Stimulated activated naive B cell treated with anti-CD40 and anti-IgM and Interleukin-4, amounts not matched to agents 10 μg/mL and 1 μg/mL and 100 μg/mL, for 72 hours (primary cell): Measurements from ENCODE around the gene ABCC6.
"Not testable (repeated sequence)": the region's sequence is repeated elsewhere in the genome, so short reads cannot be mapped to it uniquely, and the experiment has no call there.

Source experiments
- ATAC-seq, 2 donors: fragments of 150-1000 bp; cut with Tn5 transposase; replicated peaks; 2 replicates each; pipeline ENCODE4 v1.10.0; 2021; ENCODE audit warnings: moderate library complexity in 1 of 2
- DNase-seq: peaks from one replicate; pipeline ENCODE4 v3.0.0; 2021
- H3K27ac Mint-ChIP-seq: one replicate; pipeline ENCODE4 v1.8.0; 2022; ENCODE audit warnings: mild to moderate bottlenecking, mixed read lengths
- H3K27me3 Mint-ChIP-seq, 2 donors: one replicate each; pipeline ENCODE4 v1.8.0; 2022; ENCODE audit warnings: mixed read lengths in 2 of 2
- H3K36me3 Mint-ChIP-seq, 2 donors: one replicate each; pipeline ENCODE4 v1.8.0; 2022; ENCODE audit warnings: mixed read lengths in 2 of 2, mild to moderate bottlenecking in 1 of 2
- H3K4me1 Mint-ChIP-seq, 2 donors: one replicate each; pipeline ENCODE4 v1.8.0; 2022; ENCODE audit warnings: mixed read lengths in 2 of 2, mild to moderate bottlenecking in 1 of 2
- H3K4me3 Mint-ChIP-seq, 2 donors: one replicate each; pipeline ENCODE4 v1.8.0; 2022; ENCODE audit warnings: mild to moderate bottlenecking in 2 of 2, mixed read lengths in 2 of 2, moderate library complexity in 1 of 2
- H3K9me3 Mint-ChIP-seq, 2 donors: one replicate each; pipeline ENCODE4 v1.8.0; 2022; ENCODE audit warnings: mixed read lengths in 2 of 2, mild to moderate bottlenecking in 1 of 2

The ABCC6 gene

DNA sequence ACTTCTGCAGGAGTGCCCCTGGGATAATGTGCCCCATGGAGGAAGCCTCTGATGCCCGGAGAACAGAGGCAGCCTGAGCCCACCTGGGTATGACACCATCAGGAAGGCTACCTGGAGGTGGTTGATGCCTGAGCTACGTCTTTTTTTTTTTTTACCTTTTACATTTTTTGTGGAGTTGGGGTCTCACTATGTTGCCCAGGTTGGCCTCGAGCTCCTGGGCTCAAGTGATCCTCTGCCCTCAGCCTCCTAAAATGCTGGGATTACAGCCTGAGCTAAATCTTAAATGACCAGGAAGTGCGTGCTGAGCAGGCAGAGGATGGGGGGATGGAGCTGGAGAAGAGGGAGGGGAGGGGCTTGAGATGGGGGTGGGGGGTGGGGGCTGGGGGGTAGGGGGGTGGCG lies 32.7 kb downstream of the ABCC6 start:
- no peak overlapping the region for H3K4me3 Mint-ChIP-seq
- H3K4me1 Mint-ChIP-seq: no peaks in the 10 kb centered on the region
- no peak overlapping the region for H3K27ac Mint-ChIP-seq
- no peaks in the 10 kb centered on the region for H3K36me3 Mint-ChIP-seq
- DNase-seq: no peak
- H3K27me3 Mint-ChIP-seq: peaks cover 8 to 20% of the 10 kb centered on the region in 2 donors
- no peaks in the 10 kb centered on the region for H3K9me3 Mint-ChIP-seq
- ATAC-seq: no peak

DNA sequence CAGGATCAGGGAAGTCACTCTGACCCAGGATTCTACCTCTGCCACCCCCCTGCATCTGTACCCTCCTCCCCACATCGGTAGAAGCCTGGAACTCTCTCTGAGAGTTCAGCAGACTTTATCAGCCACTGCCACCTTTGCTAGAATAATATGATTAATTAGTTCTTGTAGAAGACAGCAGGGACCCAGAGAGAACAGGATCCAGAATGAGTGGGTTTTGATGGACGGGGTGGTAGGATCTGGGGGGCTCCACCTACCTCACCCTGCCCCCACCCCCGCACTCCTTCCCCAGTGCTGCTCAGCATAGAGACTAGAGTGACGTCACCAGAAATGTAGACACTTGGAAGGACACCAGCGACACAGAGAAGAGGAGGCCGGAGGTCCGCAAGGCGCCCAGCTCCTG lies 33.5 kb downstream of the ABCC6 start:
- H3K4me1 Mint-ChIP-seq: no peaks in the 10 kb centered on the region
- ATAC-seq (no peak), DNase-seq (no peak)
- no peak overlapping the region for H3K27ac Mint-ChIP-seq
- H3K27me3 Mint-ChIP-seq: peaks cover 8 to 18% of the 10 kb centered on the region in 2 donors
- H3K36me3 Mint-ChIP-seq: no peaks in the 10 kb centered on the region
- H3K9me3 Mint-ChIP-seq: no peaks in the 10 kb centered on the region
- H3K4me3 Mint-ChIP-seq: no peak overlapping the region

DNA sequence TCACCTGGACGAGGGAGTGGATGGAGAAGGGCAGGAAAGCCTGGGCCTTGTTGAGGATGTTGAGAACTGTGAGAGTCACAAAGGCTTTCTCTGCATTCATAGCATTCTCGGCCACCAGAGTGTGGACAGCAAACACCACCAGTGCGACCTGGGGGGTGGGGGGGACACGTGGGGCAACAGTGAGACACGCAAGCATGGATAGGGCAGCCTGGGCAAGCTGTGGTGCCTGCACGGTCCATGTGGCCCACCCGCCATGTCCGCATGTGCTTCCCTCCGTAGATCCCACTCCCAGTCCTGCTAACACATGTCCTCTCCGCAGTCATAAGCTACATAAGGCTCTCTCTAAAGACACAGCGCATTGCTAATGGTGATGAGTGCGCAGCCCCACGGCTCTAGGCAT lies 34.5 kb downstream of the ABCC6 start:
- H3K4me3 Mint-ChIP-seq: no peak overlapping the region
- H3K9me3 Mint-ChIP-seq: no peaks in the 10 kb centered on the region
- no peak overlapping the region for H3K27ac Mint-ChIP-seq
- DNase-seq (no peak), ATAC-seq (no peak)
- H3K4me1 Mint-ChIP-seq: no peaks in the 10 kb centered on the region
- H3K27me3 Mint-ChIP-seq: peaks cover 8 to 18% of the 10 kb centered on the region in 2 donors
- no peaks in the 10 kb centered on the region for H3K36me3 Mint-ChIP-seq

DNA sequence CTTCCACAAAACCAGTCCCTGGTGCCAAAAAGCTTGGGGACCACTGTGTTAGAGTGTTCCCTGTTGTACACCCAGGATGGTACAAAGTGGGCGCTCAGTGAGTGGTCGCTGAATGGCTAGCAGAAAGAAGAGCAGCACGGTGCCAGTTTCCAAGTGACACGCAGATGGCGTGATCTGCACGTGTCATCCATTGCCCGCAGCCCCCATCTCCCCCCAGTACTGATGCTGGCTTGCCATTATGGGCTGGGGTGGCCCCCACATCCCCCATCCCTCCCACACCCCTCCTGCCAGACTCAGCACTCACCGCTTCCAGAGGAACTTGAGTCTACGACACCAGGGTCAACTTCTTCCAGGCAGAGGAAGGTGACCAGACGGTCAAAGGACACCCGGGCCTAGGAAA lies 36.5 kb downstream of the ABCC6 start:
- Mint-ChIP-seq H3K4me1 (no peaks in the 10 kb centered on the region), H3K27me3 (peaks cover 12 to 14% of the 10 kb centered on the region in 2 donors), H3K36me3 (no peaks in the 10 kb centered on the region), H3K4me3 (no peak overlapping the region), H3K27ac (no peak overlapping the region), H3K9me3 (no peaks in the 10 kb centered on the region)
- ATAC-seq: no peak
- DNase-seq: no peak

- no peaks in the 10 kb centered on the region for H3K36me3 Mint-ChIP-seq
- ATAC-seq (no peak), DNase-seq (no peak)
- no peak overlapping the region for H3K4me3 Mint-ChIP-seq
- no peaks in the 10 kb centered on the region for H3K4me1 Mint-ChIP-seq
- H3K9me3 Mint-ChIP-seq: no peaks in the 10 kb centered on the region
- peaks cover 4 to 11% of the 10 kb centered on the region in 2 donors for H3K27me3 Mint-ChIP-seq
- no peak overlapping the region for H3K27ac Mint-ChIP-seq
Measured at GRCh38 chr16:16185095-16185494, 38.2 kb downstream of the ABCC6 start.

DNA sequence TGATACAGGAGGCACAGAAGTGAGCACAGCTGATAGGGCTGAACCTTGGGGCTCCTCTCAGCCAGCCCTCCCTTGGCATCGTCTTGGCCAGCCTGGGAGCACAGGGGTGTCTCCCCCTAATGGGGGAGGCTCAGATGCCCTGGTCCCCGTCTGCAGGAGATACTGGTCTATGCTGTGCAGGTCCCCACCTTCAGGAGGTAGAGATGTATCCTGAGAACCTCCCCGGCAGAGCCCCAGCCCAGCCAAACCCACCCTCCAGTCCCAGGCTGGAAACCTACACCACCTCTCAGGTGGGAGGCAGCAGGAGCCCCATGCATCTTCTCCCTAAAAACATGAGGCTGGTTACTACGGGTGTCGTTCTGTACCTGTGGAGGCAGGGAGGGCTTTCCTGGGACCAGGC lies 38.7 kb downstream of the ABCC6 start:
- Mint-ChIP-seq H3K36me3 (no peaks in the 10 kb centered on the region), H3K4me3 (no peak overlapping the region), H3K4me1 (no peaks in the 10 kb centered on the region), H3K9me3 (no peaks in the 10 kb centered on the region), H3K27me3 (peaks cover 0 to 6% of the 10 kb centered on the region in 2 donors), H3K27ac (no peak overlapping the region)
- ATAC-seq: no peak
- no peak for DNase-seq

DNA sequence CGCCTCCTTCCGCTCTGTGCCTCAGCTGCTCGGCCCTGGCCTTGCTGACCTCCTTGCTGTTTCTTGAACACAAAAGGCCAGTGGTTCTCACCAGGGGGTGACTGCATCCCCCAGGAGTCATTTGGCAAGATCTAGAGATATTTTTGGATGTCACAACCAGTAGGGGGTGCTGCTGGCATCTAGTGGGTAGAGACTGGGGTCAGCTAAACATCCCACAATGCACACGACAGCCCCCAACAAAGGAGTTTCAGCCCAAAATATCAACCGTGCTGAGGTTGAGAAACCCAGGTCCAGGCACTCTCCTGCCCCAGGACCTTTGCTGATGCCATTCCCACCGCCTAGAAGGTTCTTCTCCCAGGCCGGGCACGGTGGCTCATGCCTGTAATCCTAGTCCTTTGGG lies 39.7 kb downstream of the ABCC6 start:
- ATAC-seq (no peak), DNase-seq (no peak)
- Mint-ChIP-seq H3K27me3 (peaks cover 0 to 6% of the 10 kb centered on the region in 2 donors), H3K4me3 (no peak overlapping the region), H3K4me1 (no peaks in the 10 kb centered on the region), H3K36me3 (no peaks in the 10 kb centered on the region), H3K9me3 (no peaks in the 10 kb centered on the region), H3K27ac (no peak overlapping the region)

GRCh38 chr16:16182918-16183317 lies 40.4 kb downstream of the ABCC6 start:
- no peak for ATAC-seq
- Mint-ChIP-seq H3K27me3 (peaks cover 0 to 6% of the 10 kb centered on the region in 2 donors), H3K36me3 (no peaks in the 10 kb centered on the region), H3K4me3 (no peak overlapping the region), H3K4me1 (no peaks in the 10 kb centered on the region), H3K27ac (no peak overlapping the region), H3K9me3 (no peaks in the 10 kb centered on the region)
- no peak for DNase-seq

DNA sequence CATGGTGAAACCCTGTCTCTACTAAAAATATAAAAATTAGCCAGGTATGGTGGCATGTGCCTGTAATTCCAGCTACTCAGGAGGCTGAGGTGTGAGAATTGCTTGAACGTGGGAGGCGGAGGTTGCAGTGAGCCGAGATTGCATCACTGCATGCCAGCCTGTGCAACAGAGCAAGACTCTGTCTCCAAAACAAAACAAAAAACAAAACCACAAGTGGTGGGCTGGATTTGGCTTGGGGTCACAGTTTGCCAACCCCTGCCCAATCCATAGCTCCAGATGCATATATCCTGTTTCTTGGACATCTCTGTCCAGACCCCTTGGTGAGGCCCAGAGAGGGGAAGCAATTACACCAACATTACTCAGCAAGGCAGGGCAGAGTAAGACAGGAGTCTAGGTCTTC lies 41.5 kb downstream of the ABCC6 start:
- ATAC-seq, H3K4me3 Mint-ChIP-seq, DNase-seq, H3K27ac Mint-ChIP-seq, H3K36me3 Mint-ChIP-seq, H3K4me1 Mint-ChIP-seq, H3K9me3 Mint-ChIP-seq, H3K27me3 Mint-ChIP-seq: not testable (repeated sequence)

- Mint-ChIP-seq H3K27me3 (peaks cover 0 to 5% of the 10 kb centered on the region in 2 donors), H3K36me3 (peaks cover 3 to 4% of the 10 kb centered on the region in 2 donors), H3K4me1 (no peaks in the 10 kb centered on the region), H3K9me3 (peaks cover 5 to 6% of the 10 kb centered on the region in 2 donors), H3K27ac (no peak overlapping the region), H3K4me3 (no peak overlapping the region)
- ATAC-seq (no peak), DNase-seq (no peak)
Measured at GRCh38 chr16:16178455-16179162, 44.7 kb downstream of the ABCC6 start.

DNA sequence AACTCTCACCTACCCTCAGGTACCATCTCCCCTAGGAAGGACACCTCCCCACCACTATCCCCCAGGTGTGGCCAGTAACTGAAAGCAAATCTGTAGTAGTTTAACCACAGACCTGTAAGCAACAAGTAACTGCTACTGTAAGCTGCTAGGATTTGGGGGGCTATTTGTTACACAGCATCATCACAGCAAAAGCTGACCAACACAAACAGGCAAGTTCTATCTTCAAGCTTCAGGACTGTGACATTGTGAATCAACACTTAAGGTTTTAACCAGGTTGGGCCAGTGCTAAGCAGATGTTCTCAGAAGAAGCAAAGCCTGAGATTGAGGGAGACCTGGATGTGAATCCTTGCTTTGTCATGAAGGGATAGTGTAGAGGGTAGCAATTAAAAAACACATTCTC lies 47.0 kb downstream of the ABCC6 start:
- ATAC-seq (no peak), DNase-seq (no peak)
- Mint-ChIP-seq H3K36me3 (peaks cover 3 to 4% of the 10 kb centered on the region in 2 donors), H3K4me3 (no peak overlapping the region), H3K27ac (no peak overlapping the region), H3K4me1 (peaks cover 0 to 3% of the 10 kb centered on the region in 2 donors), H3K27me3 (peaks cover 0 to 4% of the 10 kb centered on the region in 2 donors), H3K9me3 (peaks cover 7 to 9% of the 10 kb centered on the region in 2 donors)

- Mint-ChIP-seq H3K4me3 (no peak overlapping the region), H3K27me3 (peaks cover 0 to 5% of the 10 kb centered on the region in 2 donors), H3K27ac (no peak overlapping the region), H3K4me1 (peaks cover 0 to 3% of the 10 kb centered on the region in 2 donors), H3K36me3 (peaks cover 3 to 4% of the 10 kb centered on the region in 2 donors), H3K9me3 (peaks cover 7 to 10% of the 10 kb centered on the region in 2 donors)
- DNase-seq (no peak), ATAC-seq (no peak)
Measured at GRCh38 chr16:16175296-16175695, 48.0 kb downstream of the ABCC6 start.

- Mint-ChIP-seq H3K4me1 (peaks cover 0 to 3% of the 10 kb centered on the region in 2 donors), H3K27ac (no peak overlapping the region), H3K27me3 (peaks cover 0 to 5% of the 10 kb centered on the region in 2 donors), H3K9me3 (peaks cover 7 to 10% of the 10 kb centered on the region in 2 donors), H3K4me3 (no peak overlapping the region), H3K36me3 (peaks cover 3 to 4% of the 10 kb centered on the region in 2 donors)
- DNase-seq: no peak
- no peak for ATAC-seq
Measured at GRCh38 chr16:16172991-16173390, 50.3 kb downstream of the ABCC6 start.

GRCh38 chr16:16171332-16171919 lies 51.9 kb downstream of the ABCC6 start:
- Mint-ChIP-seq H3K9me3 (peaks cover 6 to 10% of the 10 kb centered on the region in 2 donors), H3K27me3 (peaks cover 0 to 5% of the 10 kb centered on the region in 2 donors), H3K27ac (no peak overlapping the region), H3K4me3 (no peak overlapping the region), H3K4me1 (peaks cover 0 to 3% of the 10 kb centered on the region in 2 donors), H3K36me3 (no peaks in the 10 kb centered on the region)
- ATAC-seq: peak; percentile 34 to 46
- no peak for DNase-seq

DNA sequence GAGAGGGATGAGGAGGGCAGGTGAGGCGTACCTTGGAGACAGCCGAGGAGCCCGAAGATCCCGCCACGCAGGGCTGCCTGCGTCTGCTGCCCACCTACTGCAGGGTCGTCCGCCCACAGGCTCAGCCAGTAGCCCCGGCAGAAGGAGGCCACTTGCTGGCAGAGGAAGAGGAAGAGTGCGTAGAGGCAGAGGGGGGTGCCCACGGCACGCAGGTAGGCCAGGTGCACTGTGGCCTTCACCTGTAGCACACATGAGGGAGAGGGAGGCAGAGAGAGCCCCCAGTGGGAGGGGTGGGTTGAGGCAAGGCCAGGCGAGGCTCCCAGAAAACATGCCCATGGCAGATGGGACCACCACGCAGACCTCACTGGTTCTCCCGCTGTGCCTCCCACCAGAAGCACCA lies 53.7 kb downstream of the ABCC6 start:
- no peak for DNase-seq
- H3K27me3 Mint-ChIP-seq: peaks cover 0 to 5% of the 10 kb centered on the region in 2 donors
- no peak for ATAC-seq
- peaks cover 3 to 4% of the 10 kb centered on the region in 2 donors for H3K9me3 Mint-ChIP-seq
- H3K4me3 Mint-ChIP-seq: no peak overlapping the region
- H3K4me1 Mint-ChIP-seq: peaks cover 0 to 3% of the 10 kb centered on the region in 2 donors
- no peaks in the 10 kb centered on the region for H3K36me3 Mint-ChIP-seq
- no peak overlapping the region for H3K27ac Mint-ChIP-seq
